Gastrocnemius medialis (tissue), 4 donors: ENCODE results near the gene ZNF300.

Experiments used
- POLR2A ChIP-seq, 2 donors: fragments of 450-650 bp; IDR thresholded peaks; one replicate each; pipeline ENCODE4 v1.6.1; 2017; ENCODE audit warnings: antibody characterized with exemption in 2 of 2, mild to moderate bottlenecking in 2 of 2, moderate library complexity in 2 of 2
- TF ChIP-seq, protein P1 (sequence below), 5 experiments: fragments of 450-650 bp in 3 of 5; fragments of 200-600 bp in 2 of 5; sonication (generic) in 2 of 5; IDR thresholded peaks in 4 of 5; conservative IDR thresholded peaks in 1 of 5; 1 replicate in 4 of 5; 2 replicates in 1 of 5; pipeline ENCODE4 v1.5.1; 2016 to 2019; ENCODE audit warnings: antibody characterized with exemption in 5 of 5, mild to moderate bottlenecking in 3 of 5, moderate library complexity in 3 of 5

GRCh38 chr5:150948539-150948938, 43.8 kb upstream of the ZNF300 start:
- TF ChIP-seq, protein P1, sequence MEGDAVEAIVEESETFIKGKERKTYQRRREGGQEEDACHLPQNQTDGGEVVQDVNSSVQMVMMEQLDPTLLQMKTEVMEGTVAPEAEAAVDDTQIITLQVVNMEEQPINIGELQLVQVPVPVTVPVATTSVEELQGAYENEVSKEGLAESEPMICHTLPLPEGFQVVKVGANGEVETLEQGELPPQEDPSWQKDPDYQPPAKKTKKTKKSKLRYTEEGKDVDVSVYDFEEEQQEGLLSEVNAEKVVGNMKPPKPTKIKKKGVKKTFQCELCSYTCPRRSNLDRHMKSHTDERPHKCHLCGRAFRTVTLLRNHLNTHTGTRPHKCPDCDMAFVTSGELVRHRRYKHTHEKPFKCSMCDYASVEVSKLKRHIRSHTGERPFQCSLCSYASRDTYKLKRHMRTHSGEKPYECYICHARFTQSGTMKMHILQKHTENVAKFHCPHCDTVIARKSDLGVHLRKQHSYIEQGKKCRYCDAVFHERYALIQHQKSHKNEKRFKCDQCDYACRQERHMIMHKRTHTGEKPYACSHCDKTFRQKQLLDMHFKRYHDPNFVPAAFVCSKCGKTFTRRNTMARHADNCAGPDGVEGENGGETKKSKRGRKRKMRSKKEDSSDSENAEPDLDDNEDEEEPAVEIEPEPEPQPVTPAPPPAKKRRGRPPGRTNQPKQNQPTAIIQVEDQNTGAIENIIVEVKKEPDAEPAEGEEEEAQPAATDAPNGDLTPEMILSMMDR (IDR thresholded peaks at IDR 0.05 in 4 of 5, conservative IDR thresholded peaks at IDR 0.05 in 1 of 5) = no peak
- no peak for TF ChIP-seq POLR2A (IDR thresholded peaks at IDR 0.05)
